ENCODE data around the gene TSPAN33.

TSPAN33 gene

DNA sequence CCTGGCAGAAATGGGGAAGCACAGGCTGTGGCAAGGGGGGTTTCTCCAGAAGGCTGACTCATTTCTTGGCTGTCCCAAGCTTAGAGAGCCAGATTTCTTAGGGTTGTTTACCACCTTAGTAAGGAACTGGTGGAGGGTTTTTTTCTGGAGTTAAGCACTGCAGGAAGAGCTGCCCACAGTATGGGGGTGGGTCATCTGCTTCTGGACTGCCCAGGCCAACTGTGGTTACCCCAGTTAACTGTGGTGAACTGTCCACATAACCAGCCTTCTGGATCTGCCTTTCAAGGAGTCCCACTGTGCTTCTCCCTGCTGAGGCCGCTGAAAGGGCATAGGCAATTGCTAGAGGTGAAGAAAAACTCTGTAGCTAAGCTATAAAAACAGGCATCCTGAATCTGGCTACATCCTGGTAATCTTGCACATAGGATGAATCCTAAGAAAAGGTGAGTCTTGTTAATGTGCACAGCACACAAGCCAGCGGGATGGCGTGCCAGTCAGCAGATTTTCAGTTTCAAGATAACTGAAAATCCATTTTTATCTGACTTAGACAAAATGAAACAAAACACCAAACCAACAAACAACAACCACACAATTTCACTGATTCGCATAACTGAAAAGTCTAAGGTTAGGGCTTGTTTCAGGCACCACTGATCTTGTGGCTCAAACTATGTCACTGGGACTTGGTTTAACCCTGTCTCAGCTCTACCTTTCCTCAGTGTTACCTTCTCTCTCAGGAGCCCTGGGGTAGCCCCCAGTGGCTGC lies 21.6 kb upstream of the TSPAN33 start:
- TF ChIP-seq YY1 (IDR thresholded peaks at IDR 0.05; ENCODE audit: low read depth) (no peak), TEAD4 (IDR thresholded peaks at IDR 0.05) (no peak), EGR1 (IDR thresholded peaks at IDR 0.05) (no peak), NFIC (IDR thresholded peaks at IDR 0.05) (no peak)
- TF ChIP-seq, protein P1, sequence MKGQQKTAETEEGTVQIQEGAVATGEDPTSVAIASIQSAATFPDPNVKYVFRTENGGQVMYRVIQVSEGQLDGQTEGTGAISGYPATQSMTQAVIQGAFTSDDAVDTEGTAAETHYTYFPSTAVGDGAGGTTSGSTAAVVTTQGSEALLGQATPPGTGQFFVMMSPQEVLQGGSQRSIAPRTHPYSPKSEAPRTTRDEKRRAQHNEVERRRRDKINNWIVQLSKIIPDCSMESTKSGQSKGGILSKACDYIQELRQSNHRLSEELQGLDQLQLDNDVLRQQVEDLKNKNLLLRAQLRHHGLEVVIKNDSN (IDR thresholded peaks at IDR 0.05) = no peak

DNA sequence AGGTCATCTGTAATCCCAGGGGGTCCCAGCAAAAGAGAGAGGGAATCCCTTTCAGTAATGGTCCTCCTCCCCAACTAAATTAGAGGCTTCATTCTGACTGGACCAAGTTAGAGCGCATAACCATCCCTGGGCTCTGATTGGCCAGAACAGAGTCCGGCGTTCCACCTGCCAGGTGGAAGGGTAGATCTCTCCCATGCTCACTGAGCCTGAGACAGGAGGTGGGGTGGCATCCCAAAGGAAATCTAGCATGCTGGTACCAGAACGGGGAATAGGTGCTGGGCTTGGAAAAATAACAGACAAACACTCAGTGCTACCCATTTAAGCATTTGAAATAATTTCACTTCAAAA lies 21.0 kb upstream of the TSPAN33 start:
- TF ChIP-seq ZBTB7A (IDR thresholded peaks at IDR 0.05; ENCODE audit: low read depth) = no peak
- no peak for TF ChIP-seq EGR1 (IDR thresholded peaks at IDR 0.05)

DNA sequence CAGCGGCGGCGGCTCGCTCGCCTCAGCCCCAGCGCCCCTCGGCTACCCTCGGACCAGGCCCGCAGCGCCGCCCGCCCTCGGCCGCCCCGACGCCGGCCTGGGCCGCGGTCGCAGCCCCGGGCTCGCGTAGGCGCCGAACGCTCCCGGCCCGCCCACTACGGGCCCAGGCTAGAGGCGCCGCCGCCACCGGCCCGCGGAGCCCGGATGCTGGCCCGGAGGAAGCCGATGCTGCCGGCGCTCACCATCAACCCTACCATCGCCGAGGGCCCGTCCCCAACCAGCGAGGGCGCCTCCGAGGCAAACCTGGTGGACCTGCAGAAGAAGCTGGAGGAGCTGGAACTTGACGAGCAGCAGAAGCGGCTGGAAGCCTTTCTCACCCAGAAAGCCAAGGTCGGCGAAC lies 18.2 kb upstream of the TSPAN33 start:
- no peak for TF ChIP-seq ZBTB7A (IDR thresholded peaks at IDR 0.05; ENCODE audit: low read depth)
- TF ChIP-seq RAD21 (IDR thresholded peaks at IDR 0.05; ENCODE audit: low read depth) = no peak
- TF ChIP-seq, protein P2, sequence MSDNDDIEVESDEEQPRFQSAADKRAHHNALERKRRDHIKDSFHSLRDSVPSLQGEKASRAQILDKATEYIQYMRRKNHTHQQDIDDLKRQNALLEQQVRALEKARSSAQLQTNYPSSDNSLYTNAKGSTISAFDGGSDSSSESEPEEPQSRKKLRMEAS (IDR thresholded peaks at IDR 0.05) = no peak
- TF ChIP-seq CEBPB (IDR thresholded peaks at IDR 0.05) = no peak
- TF ChIP-seq CREB1 (IDR thresholded peaks at IDR 0.05; ENCODE audit: low read depth) = no peak
- no peak for TF ChIP-seq NFIC (IDR thresholded peaks at IDR 0.05)
- TF ChIP-seq YY1 (IDR thresholded peaks at IDR 0.05; ENCODE audit: low read depth) = no peak
- TF ChIP-seq TCF12 (IDR thresholded peaks at IDR 0.05; ENCODE audit: low read depth) = no peak
- no peak for TF ChIP-seq EGR1 (IDR thresholded peaks at IDR 0.05)
- no peak for TF ChIP-seq TEAD4 (IDR thresholded peaks at IDR 0.05)
- TF ChIP-seq, protein P3, sequence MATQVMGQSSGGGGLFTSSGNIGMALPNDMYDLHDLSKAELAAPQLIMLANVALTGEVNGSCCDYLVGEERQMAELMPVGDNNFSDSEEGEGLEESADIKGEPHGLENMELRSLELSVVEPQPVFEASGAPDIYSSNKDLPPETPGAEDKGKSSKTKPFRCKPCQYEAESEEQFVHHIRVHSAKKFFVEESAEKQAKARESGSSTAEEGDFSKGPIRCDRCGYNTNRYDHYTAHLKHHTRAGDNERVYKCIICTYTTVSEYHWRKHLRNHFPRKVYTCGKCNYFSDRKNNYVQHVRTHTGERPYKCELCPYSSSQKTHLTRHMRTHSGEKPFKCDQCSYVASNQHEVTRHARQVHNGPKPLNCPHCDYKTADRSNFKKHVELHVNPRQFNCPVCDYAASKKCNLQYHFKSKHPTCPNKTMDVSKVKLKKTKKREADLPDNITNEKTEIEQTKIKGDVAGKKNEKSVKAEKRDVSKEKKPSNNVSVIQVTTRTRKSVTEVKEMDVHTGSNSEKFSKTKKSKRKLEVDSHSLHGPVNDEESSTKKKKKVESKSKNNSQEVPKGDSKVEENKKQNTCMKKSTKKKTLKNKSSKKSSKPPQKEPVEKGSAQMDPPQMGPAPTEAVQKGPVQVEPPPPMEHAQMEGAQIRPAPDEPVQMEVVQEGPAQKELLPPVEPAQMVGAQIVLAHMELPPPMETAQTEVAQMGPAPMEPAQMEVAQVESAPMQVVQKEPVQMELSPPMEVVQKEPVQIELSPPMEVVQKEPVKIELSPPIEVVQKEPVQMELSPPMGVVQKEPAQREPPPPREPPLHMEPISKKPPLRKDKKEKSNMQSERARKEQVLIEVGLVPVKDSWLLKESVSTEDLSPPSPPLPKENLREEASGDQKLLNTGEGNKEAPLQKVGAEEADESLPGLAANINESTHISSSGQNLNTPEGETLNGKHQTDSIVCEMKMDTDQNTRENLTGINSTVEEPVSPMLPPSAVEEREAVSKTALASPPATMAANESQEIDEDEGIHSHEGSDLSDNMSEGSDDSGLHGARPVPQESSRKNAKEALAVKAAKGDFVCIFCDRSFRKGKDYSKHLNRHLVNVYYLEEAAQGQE (IDR thresholded peaks at IDR 0.05; ENCODE audit: low read depth) = no peak
- TF ChIP-seq, protein P1 (IDR thresholded peaks at IDR 0.05) = no peak
- no peak for TF ChIP-seq EP300 (IDR thresholded peaks at IDR 0.05; ENCODE audit: borderline replicate concordance)
- no peak for TF ChIP-seq TAF1 (IDR thresholded peaks at IDR 0.05; ENCODE audit: low read depth)
- TF ChIP-seq FOXM1 (IDR thresholded peaks at IDR 0.05; ENCODE audit: borderline replicate concordance, low read depth) = no peak

DNA sequence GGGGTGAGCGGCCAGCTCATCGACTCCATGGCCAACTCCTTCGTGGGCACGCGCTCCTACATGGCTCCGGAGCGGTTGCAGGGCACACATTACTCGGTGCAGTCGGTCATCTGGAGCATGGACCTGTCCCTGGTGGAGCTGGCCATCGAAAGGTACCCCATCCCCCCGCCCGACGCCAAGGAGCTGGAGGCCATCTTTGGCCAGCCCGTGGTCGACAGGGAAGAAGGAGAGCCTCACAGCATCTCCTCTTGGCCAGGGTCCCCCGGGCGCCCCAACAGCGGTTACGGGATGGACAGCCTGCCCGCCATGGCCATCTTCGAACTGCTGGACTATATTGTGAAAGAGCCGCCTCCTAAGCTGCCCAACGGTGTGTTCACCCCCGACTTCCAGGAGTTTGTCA lies 17.4 kb upstream of the TSPAN33 start:
- TF ChIP-seq NFIC (IDR thresholded peaks at IDR 0.05) (no peak), YY1 (IDR thresholded peaks at IDR 0.05; ENCODE audit: low read depth) (no peak), TEAD4 (IDR thresholded peaks at IDR 0.05) (no peak), EGR1 (IDR thresholded peaks at IDR 0.05) (no peak), EP300 (IDR thresholded peaks at IDR 0.05; ENCODE audit: borderline replicate concordance) (no peak), CEBPB (IDR thresholded peaks at IDR 0.05) (no peak), FOXM1 (IDR thresholded peaks at IDR 0.05; ENCODE audit: borderline replicate concordance, low read depth) (no peak), TCF12 (IDR thresholded peaks at IDR 0.05; ENCODE audit: low read depth) (no peak), TAF1 (IDR thresholded peaks at IDR 0.05; ENCODE audit: low read depth) (no peak), CREB1 (IDR thresholded peaks at IDR 0.05; ENCODE audit: low read depth) (no peak), ZBTB7A (IDR thresholded peaks at IDR 0.05; ENCODE audit: low read depth) (no peak)
- TF ChIP-seq, protein P2 (IDR thresholded peaks at IDR 0.05) = no peak
- TF ChIP-seq, protein P3 (IDR thresholded peaks at IDR 0.05; ENCODE audit: low read depth) = no peak
- TF ChIP-seq, protein P1 (IDR thresholded peaks at IDR 0.05) = no peak

DNA sequence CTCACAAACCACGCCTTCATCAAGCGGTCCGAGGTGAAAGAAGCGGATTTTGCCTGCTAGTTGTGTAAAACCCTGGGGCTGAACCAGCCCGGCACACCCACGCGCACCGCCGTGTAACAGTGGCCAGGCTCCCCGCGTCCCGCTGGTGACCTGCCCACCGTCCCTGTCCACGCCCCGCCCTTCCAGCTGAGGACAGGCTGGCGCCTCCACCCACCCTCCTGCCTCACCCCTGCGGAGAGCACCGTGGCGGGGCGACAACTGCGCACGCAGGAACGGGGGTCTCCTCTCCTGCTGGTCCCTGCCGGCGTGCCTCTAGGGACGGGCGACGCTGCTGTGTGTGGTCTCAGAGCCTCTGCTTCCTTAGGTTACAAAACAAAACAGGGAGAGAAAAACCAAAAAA lies 16.9 kb upstream of the TSPAN33 start:
- TF ChIP-seq, protein P2 (IDR thresholded peaks at IDR 0.05) = no peak
- TF ChIP-seq RAD21 (IDR thresholded peaks at IDR 0.05; ENCODE audit: low read depth) = no peak
- no peak for TF ChIP-seq YY1 (IDR thresholded peaks at IDR 0.05; ENCODE audit: low read depth)
- TF ChIP-seq, protein P3 (IDR thresholded peaks at IDR 0.05; ENCODE audit: low read depth) = no peak
- TF ChIP-seq NFIC (IDR thresholded peaks at IDR 0.05) = no peak
- TF ChIP-seq CREB1 (IDR thresholded peaks at IDR 0.05; ENCODE audit: low read depth) = no peak
- TF ChIP-seq, protein P1 (IDR thresholded peaks at IDR 0.05) = no peak
- no peak for TF ChIP-seq TAF1 (IDR thresholded peaks at IDR 0.05; ENCODE audit: low read depth)
- no peak for TF ChIP-seq FOXM1 (IDR thresholded peaks at IDR 0.05; ENCODE audit: borderline replicate concordance, low read depth)
- TF ChIP-seq TCF12 (IDR thresholded peaks at IDR 0.05; ENCODE audit: low read depth) = no peak

All from Ishikawa (cell line).